HepG2 (cell line): ENCODE data around the gene POLD3. TPM values are rescaled to one million over a fixed set of nuclear protein-coding genes. Genes with fewer than 3 reads are reported as not detected.

Experiments used
- AGO1 ChIP-seq: fragments of 200-400 bp; formaldehyde crosslinking; IDR thresholded peaks from 2 replicates; pipeline ENCODE4 v1.6.1; 2017; ENCODE audit warnings: mild to moderate bottlenecking, low read depth, low read length, moderate library complexity; ENCODE audit not compliant: poor library complexity, severe bottlenecking
- BHLHE40 ChIP-seq: IDR thresholded peaks from 2 replicates; pipeline ENCODE4 v1.6.1; 2011; ENCODE audit warnings: low read length, improper control_type of control experiment
- EED ChIP-seq: sonication (generic); formaldehyde crosslinking; IDR thresholded peaks from 2 replicates; pipeline ENCODE4 v1.5.0; 2020; ENCODE audit warnings: mild to moderate bottlenecking, missing genetic modification reagents
- GABPB1 ChIP-seq: IDR thresholded peaks from 2 replicates; pipeline ENCODE4 v1.6.1; 2016; ENCODE audit warnings: mild to moderate bottlenecking, missing genetic modification reagents, moderate library complexity, missing compliant biosample characterization
- MEIS2 ChIP-seq: sonication (generic); formaldehyde crosslinking; IDR thresholded peaks from 2 replicates; pipeline ENCODE4 v1.9.0; 2021; ENCODE audit warnings: mild to moderate bottlenecking, missing genetic modification reagents
- MIER3 ChIP-seq: IDR thresholded peaks from 2 replicates; pipeline ENCODE4 v1.6.1; 2016; ENCODE audit warnings: missing compliant biosample characterization, borderline replicate concordance
- POGZ ChIP-seq: sonication (generic); formaldehyde crosslinking; IDR thresholded peaks from 2 replicates; pipeline ENCODE4 v1.4.0; 2020; ENCODE audit warnings: mild to moderate bottlenecking, missing genetic modification reagents
- TARDBP ChIP-seq: sonication (generic); formaldehyde crosslinking; IDR thresholded peaks from 2 replicates; pipeline ENCODE4 v1.8.0; 2022; ENCODE audit warnings: mild to moderate bottlenecking, missing genetic modification reagents
- TEAD3 ChIP-seq: optimal IDR thresholded peaks from 2 replicates; pipeline ENCODE3; 2016; ENCODE audit warnings: borderline replicate concordance
- ZBTB21 ChIP-seq: sonication (generic); formaldehyde crosslinking; IDR thresholded peaks from 2 replicates; pipeline ENCODE4 v1.4.0; 2020; ENCODE audit warnings: missing genetic modification reagents
- ZNF101 ChIP-seq: sonication (generic); formaldehyde crosslinking; IDR thresholded peaks from 2 replicates; pipeline ENCODE4 v1.4.0; 2020; ENCODE audit warnings: mild to moderate bottlenecking, low read depth, missing genetic modification reagents, borderline replicate concordance
- ZNF20 ChIP-seq: sonication (generic); formaldehyde crosslinking; IDR thresholded peaks from 2 replicates; pipeline ENCODE4 v1.4.0; 2020; ENCODE audit warnings: mild to moderate bottlenecking, moderate library complexity, missing genetic modification reagents
- ZNF350 ChIP-seq: sonication (generic); formaldehyde crosslinking; IDR thresholded peaks from 2 replicates; pipeline ENCODE4 v1.4.0; 2020; ENCODE audit warnings: mild to moderate bottlenecking, low read depth, missing genetic modification reagents, borderline replicate concordance
- ZNF576 ChIP-seq: sonication (generic); formaldehyde crosslinking; IDR thresholded peaks from 2 replicates; pipeline ENCODE4 v1.4.0; 2020; ENCODE audit warnings: mild to moderate bottlenecking, missing genetic modification reagents
- ZNF710 ChIP-seq: sonication (generic); formaldehyde crosslinking; IDR thresholded peaks from 2 replicates; pipeline ENCODE4 v1.5.0; 2020; ENCODE audit warnings: mild to moderate bottlenecking, missing genetic modification reagents, borderline replicate concordance
- polyA plus RNA-seq, 8 experiments: library from polyadenylated mRNA; depleted of rRNA in 3 of 8; stranded (reverse) in 7 of 8; unstranded in 1 of 8; fragments of >200 nt; fragmentation: Illumina TruSeq in 4 of 8; extraction: Trizol in 4 of 8; gene quantifications; 2 replicates each; pipeline versions ENCODE4 v1.2.1 to v1.2.3, GENCODE V29; 2011 to 2016; ENCODE audit warnings: low read depth in 4 of 8, missing spikeins in 1 of 8, mixed read lengths in 1 of 8; ENCODE audit not compliant: insufficient read depth in 1 of 8
- total RNA-seq, 5 experiments: library from RNA; depleted of rRNA; stranded (reverse); fragments of >200 nt; fragmentation: Illumina TruSeq; extraction: Trizol; gene quantifications; 2 replicates each; pipeline ENCODE4 v1.2.3, GENCODE V29; 2016; ENCODE audit warnings: low read depth in 1 of 5
- TF ChIP-seq, protein P1 (sequence below): sonication (generic); formaldehyde crosslinking; IDR thresholded peaks from 2 replicates; pipeline ENCODE4 v1.4.0; 2020; ENCODE audit warnings: mild to moderate bottlenecking, missing genetic modification reagents
- TF ChIP-seq, protein P2 (sequence below): sonication (generic); formaldehyde crosslinking; IDR thresholded peaks from 2 replicates; pipeline ENCODE4 v1.5.0; 2020; ENCODE audit warnings: mild to moderate bottlenecking, missing genetic modification reagents, moderate library complexity
- TF ChIP-seq, protein P3 (sequence below): sonication (generic); formaldehyde crosslinking; conservative IDR thresholded peaks from 2 replicates; pipeline ENCODE4 v1.8.0; 2022; ENCODE audit warnings: mild to moderate bottlenecking, moderate library complexity, missing genetic modification reagents

Gene POLD3
- total and polyA plus RNA-seq, 2 of the 13 experiments (the other 11 are each of a cell fraction or from before 2014, with no cell fraction given), result 6.3 to 18.9 TPM

DNA sequence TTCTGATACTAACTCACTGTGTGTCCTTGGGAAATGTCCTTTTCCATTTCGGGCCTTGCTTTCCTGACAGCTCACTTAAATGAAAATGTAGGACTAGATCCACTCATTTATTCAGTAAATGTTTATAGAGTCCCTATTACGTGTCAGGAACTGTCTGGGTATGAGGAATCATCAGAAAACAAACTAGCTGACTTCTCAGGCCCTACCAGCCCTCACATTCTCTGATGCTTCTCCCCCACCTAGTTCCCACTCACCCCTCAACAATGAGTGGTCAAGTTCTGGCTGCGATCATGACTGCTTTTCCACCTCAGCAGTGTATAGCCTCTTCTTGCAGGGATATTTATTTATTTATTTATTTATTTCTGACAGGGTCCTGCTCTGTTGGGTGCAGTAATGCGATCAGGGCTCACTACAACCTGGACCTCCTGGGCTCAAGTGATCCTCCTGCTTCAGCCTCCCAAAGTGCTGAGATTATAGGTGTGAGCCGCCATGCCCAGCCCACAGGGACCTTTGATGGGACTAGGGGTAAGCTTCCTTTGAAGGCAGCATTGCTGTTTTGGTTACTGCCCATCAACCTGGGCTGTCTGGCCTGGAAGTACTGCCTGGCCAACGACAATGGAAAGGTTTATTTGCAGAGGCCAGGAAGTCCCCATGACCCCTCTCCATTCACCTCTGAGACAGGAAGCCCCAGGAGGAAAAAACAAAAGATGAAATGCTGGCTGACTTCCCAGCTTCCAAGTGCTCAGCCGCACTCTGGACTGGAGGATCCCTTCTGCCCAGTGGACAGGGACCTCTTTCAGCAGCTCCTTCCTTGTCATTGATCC is 33.1 kb upstream of the POLD3 start (continued):
- TF ChIP-seq TARDBP (peak; percentile 50; the same call in 1 of the 2 replicates), BHLHE40 (no peak), ZNF101 (CRISPR knock-in tag) (no peak), EED (CRISPR knock-in tag) (no peak), GABPB1 (CRISPR knock-in tag) (peak; percentile 30; the same call in 1 of the 2 replicates), ZNF20 (CRISPR knock-in tag) (no peak), TEAD3 (CRISPR knock-in tag) (no peak), ZNF350 (CRISPR knock-in tag) (no peak), ZNF710 (peak; percentile 96), AGO1 (no peak), MEIS2 (CRISPR knock-in tag) (peak; percentile 65; the same call in 1 of the 2 replicates), MIER3 (no peak), POGZ (CRISPR knock-in tag) (peak; percentile 61; the same call in 1 of the 2 replicates), ZBTB21 (no peak), ZNF576 (no peak)
- TF ChIP-seq, protein P1, sequence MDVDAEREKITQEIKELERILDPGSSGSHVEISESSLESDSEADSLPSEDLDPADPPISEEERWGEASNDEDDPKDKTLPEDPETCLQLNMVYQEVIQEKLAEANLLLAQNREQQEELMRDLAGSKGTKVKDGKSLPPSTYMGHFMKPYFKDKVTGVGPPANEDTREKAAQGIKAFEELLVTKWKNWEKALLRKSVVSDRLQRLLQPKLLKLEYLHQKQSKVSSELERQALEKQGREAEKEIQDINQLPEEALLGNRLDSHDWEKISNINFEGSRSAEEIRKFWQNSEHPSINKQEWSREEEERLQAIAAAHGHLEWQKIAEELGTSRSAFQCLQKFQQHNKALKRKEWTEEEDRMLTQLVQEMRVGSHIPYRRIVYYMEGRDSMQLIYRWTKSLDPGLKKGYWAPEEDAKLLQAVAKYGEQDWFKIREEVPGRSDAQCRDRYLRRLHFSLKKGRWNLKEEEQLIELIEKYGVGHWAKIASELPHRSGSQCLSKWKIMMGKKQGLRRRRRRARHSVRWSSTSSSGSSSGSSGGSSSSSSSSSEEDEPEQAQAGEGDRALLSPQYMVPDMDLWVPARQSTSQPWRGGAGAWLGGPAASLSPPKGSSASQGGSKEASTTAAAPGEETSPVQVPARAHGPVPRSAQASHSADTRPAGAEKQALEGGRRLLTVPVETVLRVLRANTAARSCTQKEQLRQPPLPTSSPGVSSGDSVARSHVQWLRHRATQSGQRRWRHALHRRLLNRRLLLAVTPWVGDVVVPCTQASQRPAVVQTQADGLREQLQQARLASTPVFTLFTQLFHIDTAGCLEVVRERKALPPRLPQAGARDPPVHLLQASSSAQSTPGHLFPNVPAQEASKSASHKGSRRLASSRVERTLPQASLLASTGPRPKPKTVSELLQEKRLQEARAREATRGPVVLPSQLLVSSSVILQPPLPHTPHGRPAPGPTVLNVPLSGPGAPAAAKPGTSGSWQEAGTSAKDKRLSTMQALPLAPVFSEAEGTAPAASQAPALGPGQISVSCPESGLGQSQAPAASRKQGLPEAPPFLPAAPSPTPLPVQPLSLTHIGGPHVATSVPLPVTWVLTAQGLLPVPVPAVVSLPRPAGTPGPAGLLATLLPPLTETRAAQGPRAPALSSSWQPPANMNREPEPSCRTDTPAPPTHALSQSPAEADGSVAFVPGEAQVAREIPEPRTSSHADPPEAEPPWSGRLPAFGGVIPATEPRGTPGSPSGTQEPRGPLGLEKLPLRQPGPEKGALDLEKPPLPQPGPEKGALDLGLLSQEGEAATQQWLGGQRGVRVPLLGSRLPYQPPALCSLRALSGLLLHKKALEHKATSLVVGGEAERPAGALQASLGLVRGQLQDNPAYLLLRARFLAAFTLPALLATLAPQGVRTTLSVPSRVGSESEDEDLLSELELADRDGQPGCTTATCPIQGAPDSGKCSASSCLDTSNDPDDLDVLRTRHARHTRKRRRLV (CRISPR knock-in tag), result no peak
- TF ChIP-seq, protein P2, sequence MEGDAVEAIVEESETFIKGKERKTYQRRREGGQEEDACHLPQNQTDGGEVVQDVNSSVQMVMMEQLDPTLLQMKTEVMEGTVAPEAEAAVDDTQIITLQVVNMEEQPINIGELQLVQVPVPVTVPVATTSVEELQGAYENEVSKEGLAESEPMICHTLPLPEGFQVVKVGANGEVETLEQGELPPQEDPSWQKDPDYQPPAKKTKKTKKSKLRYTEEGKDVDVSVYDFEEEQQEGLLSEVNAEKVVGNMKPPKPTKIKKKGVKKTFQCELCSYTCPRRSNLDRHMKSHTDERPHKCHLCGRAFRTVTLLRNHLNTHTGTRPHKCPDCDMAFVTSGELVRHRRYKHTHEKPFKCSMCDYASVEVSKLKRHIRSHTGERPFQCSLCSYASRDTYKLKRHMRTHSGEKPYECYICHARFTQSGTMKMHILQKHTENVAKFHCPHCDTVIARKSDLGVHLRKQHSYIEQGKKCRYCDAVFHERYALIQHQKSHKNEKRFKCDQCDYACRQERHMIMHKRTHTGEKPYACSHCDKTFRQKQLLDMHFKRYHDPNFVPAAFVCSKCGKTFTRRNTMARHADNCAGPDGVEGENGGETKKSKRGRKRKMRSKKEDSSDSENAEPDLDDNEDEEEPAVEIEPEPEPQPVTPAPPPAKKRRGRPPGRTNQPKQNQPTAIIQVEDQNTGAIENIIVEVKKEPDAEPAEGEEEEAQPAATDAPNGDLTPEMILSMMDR (CRISPR knock-in tag), result no peak
- TF ChIP-seq, protein P3, sequence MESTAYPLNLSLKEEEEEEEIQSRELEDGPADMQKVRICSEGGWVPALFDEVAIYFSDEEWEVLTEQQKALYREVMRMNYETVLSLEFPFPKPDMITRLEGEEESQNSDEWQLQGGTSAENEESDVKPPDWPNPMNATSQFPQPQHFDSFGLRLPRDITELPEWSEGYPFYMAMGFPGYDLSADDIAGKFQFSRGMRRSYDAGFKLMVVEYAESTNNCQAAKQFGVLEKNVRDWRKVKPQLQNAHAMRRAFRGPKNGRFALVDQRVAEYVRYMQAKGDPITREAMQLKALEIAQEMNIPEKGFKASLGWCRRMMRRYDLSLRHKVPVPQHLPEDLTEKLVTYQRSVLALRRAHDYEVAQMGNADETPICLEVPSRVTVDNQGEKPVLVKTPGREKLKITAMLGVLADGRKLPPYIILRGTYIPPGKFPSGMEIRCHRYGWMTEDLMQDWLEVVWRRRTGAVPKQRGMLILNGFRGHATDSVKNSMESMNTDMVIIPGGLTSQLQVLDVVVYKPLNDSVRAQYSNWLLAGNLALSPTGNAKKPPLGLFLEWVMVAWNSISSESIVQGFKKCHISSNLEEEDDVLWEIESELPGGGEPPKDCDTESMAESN (CRISPR knock-in tag), result no peak
